GM19397 (cell line): ENCODE measurements around the gene CCDC85A.
"Not testable (repeated sequence)": the region's sequence is repeated elsewhere in the genome, so short reads cannot be mapped to it uniquely, and the experiment has no call there.

Source experiments
- ATAC-seq: cut with Tn5 transposase; IDR thresholded peaks from one replicate; pipeline ENCODE4 v1.9.1; 2021; ENCODE audit warnings: mild to moderate bottlenecking, moderate library complexity; ENCODE audit not compliant: unreplicated experiment

Gene CCDC85A

GRCh38 chr2:56183643-56184499 is at the start of gene CCDC85A:
CCDC85A (plus strand) TSS chr2:56183990; CDS start chr2:56184625, 635 bp downstream.
- peak; percentile 97 for ATAC-seq

GRCh38 chr2:56134861-56135260 is 48.9 kb upstream of the CCDC85A start:
- no peak for ATAC-seq

- ATAC-seq: not testable (repeated sequence)
These were observed 41.2 kb upstream of the CCDC85A start for GRCh38 chr2:56142497-56143061.

GRCh38 chr2:56147907-56148306 is 35.9 kb upstream of the CCDC85A start:
- no peak for ATAC-seq

GRCh38 chr2:56148825-56149224 is 35.0 kb upstream of the CCDC85A start:
- ATAC-seq: no peak

DNA sequence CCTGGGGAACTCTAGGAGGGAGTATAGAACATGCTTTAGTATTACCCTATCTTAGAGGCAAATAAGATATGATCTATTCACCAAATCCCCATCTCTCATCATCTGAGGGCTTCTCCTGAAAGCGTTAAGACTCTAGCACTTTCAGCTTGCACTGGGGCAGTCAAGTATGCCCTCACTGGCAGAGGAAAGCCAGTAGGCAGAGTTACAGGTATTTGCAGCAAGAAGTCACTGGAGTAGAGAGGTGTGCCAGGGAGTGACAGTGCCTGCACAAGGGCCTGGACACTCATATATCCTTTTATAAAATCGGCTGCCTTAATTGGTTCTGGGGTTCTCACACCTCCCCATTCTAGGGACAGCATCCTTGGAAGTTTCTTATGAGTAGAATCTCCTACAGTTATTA is 31.9 kb upstream of the CCDC85A start:
- no peak for ATAC-seq

GRCh38 chr2:56155188-56155587 is 28.6 kb upstream of the CCDC85A start:
- no peak for ATAC-seq

DNA sequence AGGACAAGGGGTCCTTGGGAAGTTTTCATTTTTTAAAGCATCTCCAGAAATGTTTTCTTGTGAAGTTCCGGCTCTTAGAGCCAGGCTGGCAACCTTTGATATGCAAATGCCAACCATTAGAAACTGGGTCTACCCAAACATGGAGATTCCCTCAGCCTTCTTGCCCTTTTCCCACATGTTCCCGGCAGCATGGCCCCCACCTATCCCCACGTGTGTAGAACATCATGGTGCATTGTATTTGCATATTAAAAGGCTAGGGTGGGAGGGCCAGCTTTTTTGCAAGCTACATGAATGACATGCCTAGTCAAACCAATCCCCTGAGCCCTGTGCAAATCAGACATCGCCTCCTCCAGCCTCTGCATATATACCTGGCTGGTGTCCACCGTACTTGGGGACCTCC is 23.9 kb upstream of the CCDC85A start:
- not testable (repeated sequence) for ATAC-seq

- no peak for ATAC-seq
These were observed 15.9 kb upstream of the CCDC85A start for GRCh38 chr2:56167616-56168562.

GRCh38 chr2:56169521-56169920 is 14.3 kb upstream of the CCDC85A start:
- ATAC-seq: no peak

DNA sequence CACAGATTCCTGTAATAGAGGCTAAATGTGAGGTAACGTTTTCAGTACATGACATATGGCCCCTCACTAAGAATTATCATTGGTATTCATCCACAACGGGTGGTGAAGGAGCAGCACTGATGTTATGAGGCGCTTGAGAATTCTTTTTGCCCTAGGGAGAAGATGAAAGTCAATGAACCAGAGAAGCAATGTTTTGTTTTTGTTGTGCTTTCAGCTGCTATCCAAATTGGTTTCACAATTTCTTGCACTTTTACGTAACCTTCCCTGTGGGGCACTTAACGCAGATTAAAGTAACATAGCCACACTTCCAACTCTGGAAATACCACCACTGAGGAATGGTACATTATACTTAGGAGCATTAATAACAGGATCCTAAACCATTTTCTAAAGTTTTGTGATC is 13.3 kb upstream of the CCDC85A start:
- no peak for ATAC-seq

- no peak for ATAC-seq
These were observed 12.8 kb upstream of the CCDC85A start for GRCh38 chr2:56170988-56171387.

DNA sequence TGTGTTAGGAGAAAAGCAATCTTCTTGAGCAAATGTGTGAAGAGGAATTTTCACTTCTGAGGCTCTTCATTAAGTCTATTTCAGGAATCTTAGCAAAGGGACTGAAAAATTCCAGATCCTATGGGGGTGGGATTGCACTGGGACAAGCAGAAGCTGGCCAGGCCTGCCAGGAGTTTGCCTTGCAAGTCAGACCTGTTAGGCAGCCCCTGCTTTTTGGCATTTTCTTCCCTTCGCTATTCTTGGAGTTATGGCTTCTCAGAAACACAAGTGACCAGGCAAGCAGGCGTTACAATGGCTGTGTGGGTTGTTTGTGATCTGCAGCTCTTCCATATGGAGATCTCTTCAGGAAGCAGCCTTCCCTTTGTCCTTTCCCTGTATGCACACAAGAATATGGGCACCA is 8.0 kb upstream of the CCDC85A start:
- ATAC-seq: no peak

- ATAC-seq: no peak
These were observed 6.2 kb upstream of the CCDC85A start for GRCh38 chr2:56177420-56178220.

DNA sequence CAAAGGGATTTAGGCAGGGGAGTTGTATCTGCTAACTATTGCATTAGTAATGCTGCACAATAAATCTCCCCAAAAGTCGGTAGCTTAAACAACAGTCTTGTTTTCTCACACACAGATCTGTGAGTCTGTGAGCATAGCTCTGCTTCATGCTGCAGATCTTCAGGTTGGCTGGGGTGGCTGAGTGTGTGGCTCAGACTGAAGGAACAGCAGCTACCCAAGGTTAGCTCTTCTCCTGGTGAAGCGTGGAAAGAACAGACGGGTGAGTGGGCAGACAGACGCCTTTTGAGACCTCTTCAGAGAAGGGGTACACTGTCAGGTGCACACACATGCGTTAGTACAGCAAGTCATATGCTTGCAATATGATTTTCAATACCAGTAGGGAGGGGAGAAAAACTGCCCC is 3.9 kb upstream of the CCDC85A start:
- no peak for ATAC-seq

GRCh38 chr2:56182420-56182819 is 1.4 kb upstream of the CCDC85A start:
- ATAC-seq: no peak

- no peak for ATAC-seq
These were observed 766 bp downstream of the CCDC85A start for GRCh38 chr2:56184500-56185011.

DNA sequence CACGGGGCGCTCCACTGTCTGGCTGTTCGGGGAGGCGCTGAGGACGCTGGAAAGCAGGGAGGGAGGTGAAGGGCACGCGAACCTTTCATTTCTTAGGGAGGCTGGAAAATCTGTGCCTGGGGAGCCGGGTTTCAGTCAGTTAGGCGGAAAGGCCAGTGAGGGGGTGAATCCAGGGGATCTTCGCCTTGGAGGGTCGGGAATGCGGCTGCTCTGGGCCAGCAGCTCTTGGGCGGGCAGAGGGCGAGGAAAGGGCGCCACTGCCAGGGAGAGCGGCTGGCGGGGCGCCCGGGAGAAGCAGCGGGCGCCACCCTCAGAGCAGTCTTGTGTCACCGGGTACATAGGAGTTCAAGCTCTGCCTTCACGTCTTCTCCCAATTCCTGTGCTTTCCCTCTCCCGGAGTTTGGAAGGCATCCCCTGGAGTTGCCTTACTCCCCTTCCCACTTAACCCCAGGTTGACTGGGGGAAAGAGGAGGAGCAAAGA is 1.4 kb downstream of the CCDC85A start:
- ATAC-seq: no peak

- no peak for ATAC-seq
These were observed 1.8 kb downstream of the CCDC85A start for GRCh38 chr2:56185582-56186046.

GRCh38 chr2:56191617-56192016 is 7.8 kb downstream of the CCDC85A start:
- no peak for ATAC-seq
